ENCODE data around the gene ACSBG1.

The ACSBG1 gene

DNA sequence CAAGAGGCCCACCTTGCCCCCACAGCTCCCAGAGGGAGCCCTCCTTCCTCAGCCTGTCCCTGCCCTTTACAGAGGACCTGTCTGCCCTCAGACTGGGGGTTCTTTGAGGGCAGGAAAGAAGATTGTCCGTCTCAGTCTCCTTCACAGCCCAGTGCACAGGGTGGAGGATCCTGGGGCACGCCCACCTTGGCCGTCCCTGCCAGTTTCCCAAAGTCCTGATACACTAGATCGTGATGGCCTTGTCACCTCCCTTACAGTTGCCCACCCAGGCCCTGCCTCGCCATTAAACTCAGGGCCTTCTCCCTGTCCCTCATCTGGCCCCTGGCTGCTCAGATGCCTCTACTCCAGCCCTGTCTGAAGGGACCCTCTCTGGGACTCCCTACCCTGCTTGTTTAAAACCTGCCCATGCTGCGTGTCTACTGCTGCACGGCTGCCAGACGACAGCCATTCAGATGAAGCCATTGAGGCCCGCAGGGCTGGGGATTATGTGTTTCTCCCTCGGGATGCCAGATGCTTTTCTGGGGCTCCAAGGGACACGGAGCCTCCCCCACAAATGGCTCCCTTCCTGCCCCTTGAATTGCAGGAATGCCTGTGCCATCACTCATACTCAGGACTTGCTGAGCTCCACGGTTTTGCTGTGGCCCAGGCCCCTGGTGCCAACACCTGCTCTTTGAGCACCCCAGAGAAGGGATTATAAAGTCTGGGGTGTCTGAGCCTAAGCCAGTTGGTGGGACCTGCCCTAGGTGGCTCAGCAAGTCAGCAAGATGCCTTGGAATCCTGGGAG is 27.8 kb downstream of the ACSBG1 start:
- Histone ChIP-seq H3K4me2 (ENCODE audit: insufficient read depth, low read length) (no peak overlapping the region), H3K27me3 (ENCODE audit: insufficient read depth, low read length, poor library complexity) (no peaks in the 10 kb centered on the region), H3K9ac (ENCODE audit: low read depth, low read length) (no peak overlapping the region), H3K9me3 (ENCODE audit: insufficient read depth, low read length, severe bottlenecking) (no peaks in the 10 kb centered on the region), H4K20me1 (ENCODE audit: insufficient read depth, low read length) (no peaks in the 10 kb centered on the region), H3K79me2 (ENCODE audit: insufficient read depth, low read length) (no peaks in the 10 kb centered on the region), H2AFZ (ENCODE audit: low read depth, low read length) (no peak overlapping the region), H3K36me3 (ENCODE audit: insufficient read depth, low read length) (no peaks in the 10 kb centered on the region), H3K4me3 (ENCODE audit: low read depth in 1 of 2, low read length in 2 of 2) (no peak overlapping the region), H3K27ac (ENCODE audit: low read length) (no peak overlapping the region), H3K4me1 (ENCODE audit: insufficient read depth, low read length) (no peaks in the 10 kb centered on the region)
- DNase-seq, result no peak
- no peak for ATAC-seq (ENCODE audit: insufficient read depth, low read depth)
- TF ChIP-seq, protein P1, sequence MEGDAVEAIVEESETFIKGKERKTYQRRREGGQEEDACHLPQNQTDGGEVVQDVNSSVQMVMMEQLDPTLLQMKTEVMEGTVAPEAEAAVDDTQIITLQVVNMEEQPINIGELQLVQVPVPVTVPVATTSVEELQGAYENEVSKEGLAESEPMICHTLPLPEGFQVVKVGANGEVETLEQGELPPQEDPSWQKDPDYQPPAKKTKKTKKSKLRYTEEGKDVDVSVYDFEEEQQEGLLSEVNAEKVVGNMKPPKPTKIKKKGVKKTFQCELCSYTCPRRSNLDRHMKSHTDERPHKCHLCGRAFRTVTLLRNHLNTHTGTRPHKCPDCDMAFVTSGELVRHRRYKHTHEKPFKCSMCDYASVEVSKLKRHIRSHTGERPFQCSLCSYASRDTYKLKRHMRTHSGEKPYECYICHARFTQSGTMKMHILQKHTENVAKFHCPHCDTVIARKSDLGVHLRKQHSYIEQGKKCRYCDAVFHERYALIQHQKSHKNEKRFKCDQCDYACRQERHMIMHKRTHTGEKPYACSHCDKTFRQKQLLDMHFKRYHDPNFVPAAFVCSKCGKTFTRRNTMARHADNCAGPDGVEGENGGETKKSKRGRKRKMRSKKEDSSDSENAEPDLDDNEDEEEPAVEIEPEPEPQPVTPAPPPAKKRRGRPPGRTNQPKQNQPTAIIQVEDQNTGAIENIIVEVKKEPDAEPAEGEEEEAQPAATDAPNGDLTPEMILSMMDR (IDR thresholded peaks at IDR 0.05; ENCODE audit: borderline replicate concordance, extremely low read depth, low read length, poor library complexity, severe bottlenecking), result no peak
- TF ChIP-seq EZH2 (IDR thresholded peaks at IDR 0.05; ENCODE audit: borderline replicate concordance, low read depth, low read length, severe bottlenecking), result no peak

DNA sequence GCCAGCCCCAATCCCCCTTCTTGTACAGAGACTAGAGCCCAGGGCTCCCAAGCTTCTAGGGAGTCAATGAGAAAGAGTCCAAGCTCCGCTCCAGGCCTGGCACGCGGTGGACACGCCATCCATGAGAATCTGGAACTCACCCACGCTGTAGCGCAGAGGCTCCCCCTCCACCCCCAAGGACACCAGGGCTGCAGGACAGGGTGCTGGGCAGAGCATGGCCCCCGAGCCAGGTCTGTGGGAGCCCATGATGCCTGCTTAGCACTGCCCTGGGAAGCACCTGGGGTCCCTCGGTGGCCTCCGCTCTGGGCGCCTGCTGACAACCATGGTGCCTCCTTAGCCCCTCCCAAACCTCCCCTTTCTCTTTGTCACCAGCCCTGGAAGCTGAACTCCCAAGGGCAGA is 28.5 kb downstream of the ACSBG1 start:
- no peaks in the 10 kb centered on the region for H3K27me3 ChIP-seq (ENCODE audit: insufficient read depth, low read length, poor library complexity)
- no peak overlapping the region for H2AFZ ChIP-seq (ENCODE audit: low read depth, low read length)
- H3K4me2 ChIP-seq (ENCODE audit: insufficient read depth, low read length), result no peak overlapping the region
- H3K79me2 ChIP-seq (ENCODE audit: insufficient read depth, low read length), result no peaks in the 10 kb centered on the region
- H3K9ac ChIP-seq (ENCODE audit: low read depth, low read length), result no peak overlapping the region
- TF ChIP-seq, protein P1 (IDR thresholded peaks at IDR 0.05; ENCODE audit: borderline replicate concordance, extremely low read depth, low read length, poor library complexity, severe bottlenecking), result no peak
- no peak for TF ChIP-seq EZH2 (IDR thresholded peaks at IDR 0.05; ENCODE audit: borderline replicate concordance, low read depth, low read length, severe bottlenecking)
- DNase-seq (no peak), ATAC-seq (ENCODE audit: insufficient read depth, low read depth) (no peak; the same call in 2 of the 3 replicates)
- H3K36me3 ChIP-seq (ENCODE audit: insufficient read depth, low read length), result no peaks in the 10 kb centered on the region
- no peak overlapping the region for H3K4me3 ChIP-seq (ENCODE audit: low read depth in 1 of 2, low read length in 2 of 2)
- H3K9me3 ChIP-seq (ENCODE audit: insufficient read depth, low read length, severe bottlenecking), result no peaks in the 10 kb centered on the region
- H3K27ac ChIP-seq (ENCODE audit: low read length), result no peak overlapping the region
- H3K4me1 ChIP-seq (ENCODE audit: insufficient read depth, low read length), result no peaks in the 10 kb centered on the region
- H4K20me1 ChIP-seq (ENCODE audit: insufficient read depth, low read length), result no peaks in the 10 kb centered on the region

DNA sequence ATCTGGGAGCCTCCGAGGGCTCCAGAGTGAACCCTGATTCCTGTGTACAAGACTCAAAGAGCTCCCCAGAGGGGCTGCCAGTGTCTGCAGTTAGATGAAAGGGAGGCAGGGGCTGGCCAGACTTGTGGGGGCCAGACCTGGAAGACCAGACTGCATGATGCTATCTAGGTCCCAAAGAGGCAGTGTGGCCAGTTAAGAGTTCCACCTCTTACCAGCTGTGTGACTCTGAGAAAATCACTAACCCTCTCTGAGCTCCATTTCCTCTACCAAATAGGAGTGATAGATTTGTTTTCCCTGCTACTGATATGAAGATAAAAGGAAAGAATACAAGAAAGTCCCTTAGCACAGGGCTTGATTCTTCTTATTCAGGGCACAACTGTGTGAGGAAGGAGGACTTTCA is 29.0 kb downstream of the ACSBG1 start:
- DNase-seq (no peak), ATAC-seq (ENCODE audit: insufficient read depth, low read depth) (no peak)
- no peaks in the 10 kb centered on the region for H4K20me1 ChIP-seq (ENCODE audit: insufficient read depth, low read length)
- no peaks in the 10 kb centered on the region for H3K4me1 ChIP-seq (ENCODE audit: insufficient read depth, low read length)
- TF ChIP-seq EZH2 (IDR thresholded peaks at IDR 0.05; ENCODE audit: borderline replicate concordance, low read depth, low read length, severe bottlenecking), result no peak
- TF ChIP-seq, protein P1 (IDR thresholded peaks at IDR 0.05; ENCODE audit: borderline replicate concordance, extremely low read depth, low read length, poor library complexity, severe bottlenecking), result no peak
- no peaks in the 10 kb centered on the region for H3K9me3 ChIP-seq (ENCODE audit: insufficient read depth, low read length, severe bottlenecking)
- H3K9ac ChIP-seq (ENCODE audit: low read depth, low read length), result no peak overlapping the region
- H3K27me3 ChIP-seq (ENCODE audit: insufficient read depth, low read length, poor library complexity), result no peaks in the 10 kb centered on the region
- no peaks in the 10 kb centered on the region for H3K36me3 ChIP-seq (ENCODE audit: insufficient read depth, low read length)
- no peak overlapping the region for H2AFZ ChIP-seq (ENCODE audit: low read depth, low read length)
- H3K4me2 ChIP-seq (ENCODE audit: insufficient read depth, low read length), result no peak overlapping the region
- H3K79me2 ChIP-seq (ENCODE audit: insufficient read depth, low read length), result no peaks in the 10 kb centered on the region
- no peak overlapping the region for H3K4me3 ChIP-seq (ENCODE audit: low read depth in 1 of 2, low read length in 2 of 2)
- H3K27ac ChIP-seq (ENCODE audit: low read length), result no peak overlapping the region

Measured in DND-41 (cell line).